Measurements from ENCODE around the gene PSAP.

DNA sequence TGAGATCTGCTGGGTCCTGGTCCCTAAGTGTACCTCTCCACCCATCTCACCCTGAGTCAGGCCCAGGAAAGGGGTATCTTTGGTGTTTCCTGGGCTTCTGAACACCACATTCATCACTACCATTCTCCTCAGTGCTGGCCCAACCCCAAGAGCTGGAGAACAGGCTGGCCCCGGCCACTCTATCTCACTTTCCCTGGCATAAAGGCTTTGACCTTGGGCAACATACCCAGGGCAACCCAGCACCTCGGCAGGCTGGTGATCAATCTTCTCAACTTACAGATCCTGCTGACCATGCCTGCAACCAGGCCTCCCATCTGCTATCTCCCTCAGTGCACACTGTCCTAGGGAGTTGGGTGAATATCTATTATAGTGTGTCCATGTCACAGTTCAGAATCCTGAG, 79.8 kb downstream of the PSAP start:
- TF ChIP-seq, protein P1, sequence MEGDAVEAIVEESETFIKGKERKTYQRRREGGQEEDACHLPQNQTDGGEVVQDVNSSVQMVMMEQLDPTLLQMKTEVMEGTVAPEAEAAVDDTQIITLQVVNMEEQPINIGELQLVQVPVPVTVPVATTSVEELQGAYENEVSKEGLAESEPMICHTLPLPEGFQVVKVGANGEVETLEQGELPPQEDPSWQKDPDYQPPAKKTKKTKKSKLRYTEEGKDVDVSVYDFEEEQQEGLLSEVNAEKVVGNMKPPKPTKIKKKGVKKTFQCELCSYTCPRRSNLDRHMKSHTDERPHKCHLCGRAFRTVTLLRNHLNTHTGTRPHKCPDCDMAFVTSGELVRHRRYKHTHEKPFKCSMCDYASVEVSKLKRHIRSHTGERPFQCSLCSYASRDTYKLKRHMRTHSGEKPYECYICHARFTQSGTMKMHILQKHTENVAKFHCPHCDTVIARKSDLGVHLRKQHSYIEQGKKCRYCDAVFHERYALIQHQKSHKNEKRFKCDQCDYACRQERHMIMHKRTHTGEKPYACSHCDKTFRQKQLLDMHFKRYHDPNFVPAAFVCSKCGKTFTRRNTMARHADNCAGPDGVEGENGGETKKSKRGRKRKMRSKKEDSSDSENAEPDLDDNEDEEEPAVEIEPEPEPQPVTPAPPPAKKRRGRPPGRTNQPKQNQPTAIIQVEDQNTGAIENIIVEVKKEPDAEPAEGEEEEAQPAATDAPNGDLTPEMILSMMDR (IDR thresholded peaks at IDR 0.05) = no peak
- no peak for TF ChIP-seq POLR2A (IDR thresholded peaks at IDR 0.05)
